Measurements from ENCODE around the gene SACM1L.
"Not testable (repeated sequence)": the region's sequence is repeated elsewhere in the genome, so short reads cannot be mapped to it uniquely, and the experiment has no call there.

The SACM1L gene

DNA sequence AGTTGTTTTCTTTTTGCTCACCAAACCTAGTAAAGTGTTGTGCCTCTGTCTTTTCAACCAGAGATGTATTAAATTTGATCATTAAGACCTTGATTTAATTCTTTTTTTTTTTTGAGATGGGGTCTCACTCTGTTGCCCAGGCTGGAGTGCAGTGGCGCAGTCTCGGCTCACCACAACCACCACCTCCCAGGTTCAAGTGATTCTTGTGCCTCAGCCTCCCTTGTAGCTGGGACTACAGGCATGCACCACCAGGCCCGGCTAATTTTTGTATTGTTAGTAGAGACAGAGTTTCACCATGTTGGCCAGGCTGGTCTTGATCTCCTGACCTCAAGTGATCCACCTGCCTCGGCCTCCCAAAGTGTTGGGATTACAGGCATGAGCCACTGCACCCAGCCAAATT, 6.0 kb downstream of the SACM1L start:
- not testable (repeated sequence) for DNase-seq

DNA sequence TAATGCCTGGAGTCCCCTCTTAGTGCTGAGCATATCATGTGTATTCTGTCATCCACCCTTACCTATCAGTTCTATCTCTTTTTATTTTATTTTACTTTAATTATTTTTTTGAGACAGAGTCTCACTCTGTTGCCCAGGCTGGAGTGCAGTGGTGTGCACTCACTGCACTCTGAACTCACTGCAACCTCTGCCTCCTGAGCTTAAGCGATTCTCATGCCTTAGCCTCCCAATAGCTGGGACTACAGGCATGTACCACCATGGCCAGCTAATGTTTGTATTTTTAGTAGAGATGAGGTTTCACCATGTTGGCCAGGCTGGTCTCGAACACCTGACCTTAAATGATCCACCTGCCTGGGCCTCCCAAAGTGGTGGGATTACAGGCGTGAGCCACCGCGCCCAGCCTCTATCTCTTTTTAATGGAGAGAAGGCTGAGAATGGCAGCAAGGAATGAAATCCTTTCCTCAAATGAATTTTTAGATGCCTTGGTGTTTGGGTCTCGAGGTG, 11.4 kb downstream of the SACM1L start:
- no peak for DNase-seq

DNA sequence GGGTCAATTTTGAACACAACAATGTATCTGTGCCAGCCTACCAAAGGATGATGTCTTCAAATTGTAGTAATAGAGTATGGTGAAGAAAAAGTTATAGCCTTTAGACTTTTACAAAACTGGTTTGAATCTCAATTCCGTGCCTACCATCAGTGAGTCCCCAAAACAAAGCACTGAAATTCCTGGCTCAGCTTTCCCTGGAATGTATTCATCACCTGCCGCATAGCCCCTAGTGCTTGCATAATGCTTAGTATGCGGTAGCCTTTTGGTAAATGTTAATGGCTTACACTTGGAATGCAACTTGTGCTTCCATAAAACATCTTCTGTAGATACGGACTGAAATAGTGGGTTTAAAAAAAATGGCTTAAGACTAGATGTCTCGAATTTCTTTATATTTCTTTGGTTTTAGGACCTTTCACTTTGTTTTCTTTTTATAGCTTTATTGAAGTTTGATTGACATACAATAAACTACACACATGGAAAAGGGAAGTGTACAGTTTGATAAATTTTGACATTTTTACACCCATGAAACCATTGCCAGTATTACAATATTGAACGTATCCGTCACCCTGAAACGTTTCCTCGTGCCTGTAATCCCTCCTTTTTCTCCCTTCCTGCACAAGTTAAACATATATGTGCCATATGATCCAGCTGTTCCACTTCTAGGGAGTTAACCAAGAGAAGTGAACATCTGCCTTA, 12.1 kb downstream of the SACM1L start:
- DNase-seq = no peak

DNA sequence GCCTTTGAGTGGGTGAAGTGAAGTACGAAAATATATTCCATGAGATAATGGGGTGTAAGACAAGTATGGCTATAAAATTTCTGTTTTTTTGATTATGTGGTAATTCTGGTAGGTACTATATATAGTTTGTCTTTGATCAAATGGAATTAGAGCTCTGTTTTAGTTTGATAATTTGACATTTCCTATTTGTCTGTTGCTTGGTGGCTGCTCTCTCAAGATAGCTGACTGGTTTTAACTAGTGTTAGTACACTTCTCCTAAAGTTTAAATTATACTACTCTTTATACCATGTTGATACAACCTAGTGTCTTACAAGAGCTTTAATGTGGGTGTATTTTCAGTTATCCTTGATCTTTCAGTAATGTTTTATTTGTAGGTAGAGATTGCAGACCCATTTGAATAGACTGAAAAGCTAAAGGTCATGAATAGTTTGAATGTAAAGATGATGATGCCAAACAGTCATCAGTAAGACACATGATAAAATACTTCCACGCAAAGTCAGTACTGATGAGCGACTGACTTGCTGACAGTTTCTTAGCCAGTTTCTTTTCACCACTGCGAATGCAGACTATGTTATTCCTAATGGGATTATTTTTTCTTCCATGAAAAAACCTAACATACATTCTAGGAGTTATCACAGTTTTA, 15.2 kb downstream of the SACM1L start:
- no peak for DNase-seq

DNA sequence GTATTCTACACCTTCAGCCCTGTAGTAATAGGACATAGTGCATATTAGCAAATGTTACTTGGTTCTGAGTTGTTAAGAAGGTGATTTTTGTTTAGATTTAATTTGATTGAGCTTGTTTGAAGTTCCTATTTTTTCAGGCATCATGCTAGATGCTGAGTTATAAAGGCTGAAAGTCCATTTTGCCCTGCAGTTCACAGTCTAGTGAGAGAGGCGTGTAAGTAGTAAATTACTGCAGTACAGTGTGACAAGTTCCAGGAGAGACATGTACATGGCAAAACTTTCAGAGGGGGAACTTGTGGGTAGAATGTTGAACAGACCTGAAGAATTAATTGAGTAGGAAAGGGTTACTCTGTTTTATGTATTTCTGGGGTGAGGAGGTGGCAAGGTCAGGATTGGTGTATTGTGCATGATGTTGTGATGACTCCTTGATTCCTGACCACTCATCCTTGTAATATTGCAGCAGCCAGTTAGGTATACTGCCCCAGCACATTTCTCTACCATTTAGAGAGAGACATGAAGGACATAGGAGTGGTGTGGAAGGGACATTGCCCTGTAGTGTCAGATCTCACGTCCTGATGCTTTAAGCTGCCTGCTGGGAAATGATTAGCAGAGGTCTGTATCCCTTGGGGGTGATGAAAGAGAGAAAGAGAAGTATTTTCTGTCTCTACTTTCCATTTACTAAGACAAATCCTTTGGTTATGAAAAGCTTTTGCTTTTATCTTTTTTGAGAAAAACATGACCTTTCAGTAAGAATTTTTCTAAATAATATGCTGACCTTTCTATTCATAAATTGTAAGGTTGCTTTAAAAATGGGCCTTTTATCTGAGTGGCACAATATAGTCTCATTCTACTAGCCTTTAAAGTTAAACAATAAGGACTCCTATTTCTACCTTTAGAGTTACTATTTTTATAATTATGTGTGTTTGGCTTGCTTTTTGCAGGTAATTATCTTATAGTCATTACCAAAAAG, 16.9 kb downstream of the SACM1L start:
- DNase-seq = no peak

DNA sequence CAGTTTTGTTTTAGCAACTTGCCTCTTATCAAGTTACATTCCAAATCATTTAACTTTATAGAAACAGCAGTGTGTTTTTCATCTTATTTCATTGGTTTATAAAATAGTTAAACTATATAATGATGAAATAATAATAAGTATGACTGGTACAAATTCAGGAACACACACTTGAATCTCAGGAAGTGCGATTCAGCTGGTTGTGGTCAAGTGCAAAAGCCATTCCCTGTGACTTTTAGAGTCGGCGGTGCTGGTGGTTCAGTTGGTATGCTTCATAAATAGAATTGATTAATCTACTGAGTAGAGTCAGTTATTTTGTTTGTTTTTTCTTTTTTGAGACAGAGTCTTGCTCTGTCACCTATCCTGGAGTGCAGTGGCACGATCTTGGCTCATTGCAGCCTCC, 22.7 kb downstream of the SACM1L start:
- DNase-seq = no peak

DNA sequence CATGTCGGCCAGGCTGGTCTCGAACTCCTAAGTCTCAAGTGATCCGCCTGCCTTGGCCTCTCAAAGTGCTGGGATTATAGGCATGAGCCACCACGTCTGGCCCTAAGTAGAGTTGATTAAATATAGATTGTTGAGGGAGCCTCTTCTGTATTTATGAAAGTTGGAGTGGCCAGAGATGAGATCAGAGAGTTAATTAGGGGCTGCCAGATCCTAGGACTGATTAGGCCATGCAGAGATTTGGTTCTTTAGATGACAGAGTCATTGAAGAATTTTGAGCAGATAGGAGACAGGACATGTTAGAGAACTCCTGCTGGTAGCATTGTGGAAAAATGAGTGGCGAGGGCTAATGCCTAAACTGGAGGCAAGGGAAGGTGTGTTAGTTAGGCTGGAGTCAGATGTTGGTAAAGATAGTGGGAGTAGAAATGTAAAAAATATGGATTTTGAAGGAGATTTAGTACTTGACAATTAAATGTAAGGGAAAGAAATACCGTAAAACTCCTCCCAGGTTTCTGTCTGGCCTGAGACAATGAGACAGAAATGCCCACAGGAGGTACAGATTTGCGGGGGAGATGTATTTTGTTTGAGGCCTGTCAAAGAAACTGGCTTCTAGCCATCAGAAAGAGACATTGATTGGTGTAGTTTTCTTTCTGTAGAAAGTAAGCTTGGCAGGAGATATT, 23.4 kb downstream of the SACM1L start:
- no peak for DNase-seq

DNA sequence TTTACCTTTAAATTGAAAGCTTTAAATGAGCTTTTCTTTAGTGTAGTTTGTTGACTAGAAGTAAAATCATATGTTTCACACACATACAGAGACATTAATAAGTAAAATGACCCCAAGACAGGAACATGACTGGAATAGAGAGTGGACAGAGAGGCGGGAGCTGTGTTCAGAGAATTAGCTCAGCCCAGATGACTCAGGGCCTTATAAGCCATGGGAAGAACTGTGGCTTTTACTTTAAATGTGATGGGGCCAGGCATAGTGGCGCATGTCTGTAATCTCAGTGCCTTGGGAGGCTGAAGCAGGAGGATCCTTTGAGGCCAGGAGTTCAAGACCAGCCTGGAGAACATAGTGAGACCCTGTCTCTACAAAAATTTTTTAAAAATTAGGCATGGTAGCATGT, 26.7 kb downstream of the SACM1L start:
- DNase-seq = no peak

DNA sequence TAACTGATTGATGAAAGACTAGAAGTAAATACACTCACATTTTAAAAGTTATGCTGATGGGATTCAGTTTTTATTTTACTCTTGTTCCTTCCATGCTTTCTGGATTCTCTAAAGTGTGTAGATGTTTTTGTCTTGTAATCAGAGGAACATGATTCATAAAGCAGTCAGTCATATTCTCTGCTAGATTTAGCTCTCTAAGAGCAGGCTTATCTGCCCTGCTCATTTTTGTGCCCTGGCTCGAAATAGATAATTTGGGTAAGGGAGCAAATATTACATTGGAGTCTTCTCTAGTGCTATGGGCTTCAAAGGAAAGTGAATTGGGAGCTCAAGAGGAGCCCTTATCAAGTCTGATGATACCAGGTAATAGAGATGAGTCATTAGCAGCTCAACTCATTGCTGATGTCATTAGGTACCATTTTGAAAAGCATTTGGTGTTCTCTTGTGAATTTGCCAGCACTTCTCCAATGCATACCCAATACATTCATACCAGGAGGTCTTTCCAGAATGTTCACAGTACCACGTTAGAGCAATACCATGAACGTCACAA, 27.7 kb downstream of the SACM1L start:
- DNase-seq = no peak

DNA sequence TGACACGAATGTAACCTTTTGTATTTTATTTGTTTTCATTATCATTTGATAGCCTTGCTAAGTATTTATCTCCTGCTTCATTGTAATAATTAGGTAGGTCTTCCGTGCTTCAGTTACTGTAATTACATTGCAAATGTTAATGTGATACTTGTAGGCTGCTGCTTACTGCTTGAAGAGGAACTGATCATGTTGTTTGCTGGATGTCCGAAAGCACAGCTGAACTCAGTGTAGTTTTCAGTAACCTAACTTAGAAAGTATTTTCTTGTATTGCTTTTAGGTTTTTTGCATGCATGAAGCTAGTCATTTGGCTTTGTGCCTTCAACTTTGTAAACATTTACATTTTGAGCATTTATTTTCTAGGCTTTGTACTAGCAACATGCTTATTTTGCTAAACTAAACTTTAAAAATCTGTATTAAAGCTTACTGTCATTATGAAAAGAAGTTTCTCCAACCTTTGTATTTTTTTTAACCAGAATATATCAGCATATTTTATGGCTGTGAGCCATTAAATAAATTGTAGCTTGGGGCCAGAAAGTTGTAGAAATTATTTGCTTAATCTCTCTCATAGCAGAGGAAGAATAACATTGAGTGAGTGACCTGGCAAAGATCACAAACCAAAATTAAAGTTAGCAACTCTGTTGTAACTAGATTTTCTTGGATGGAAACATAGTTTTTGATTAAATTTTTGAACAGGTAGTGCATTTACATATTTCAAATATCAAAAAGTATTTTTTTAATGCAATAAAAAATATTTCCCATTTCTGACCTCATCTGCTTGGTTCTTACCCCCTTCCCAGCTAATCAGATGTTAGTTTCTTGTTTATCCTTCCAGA, 30.7 kb downstream of the SACM1L start:
- DNase-seq = no peak

DNA sequence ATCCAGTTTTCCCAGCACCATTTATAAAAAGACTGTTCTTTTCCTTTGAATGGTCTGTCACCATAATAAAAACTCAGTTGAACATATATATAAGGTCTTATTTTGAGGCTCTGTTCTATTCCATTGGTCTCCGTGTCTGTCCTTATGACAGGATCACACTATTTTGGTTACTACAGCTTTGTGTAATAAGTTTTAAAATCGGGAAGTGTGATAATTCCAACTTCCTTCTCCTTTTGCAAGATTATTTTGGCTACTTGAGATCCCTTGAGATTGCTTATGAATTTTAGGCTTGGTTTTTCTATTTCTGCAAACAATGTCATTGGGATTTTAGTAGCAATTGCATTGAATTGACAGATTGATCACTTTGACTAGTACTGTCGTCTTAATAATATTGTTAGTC, 35.7 kb downstream of the SACM1L start:
- DNase-seq = no peak

DNA sequence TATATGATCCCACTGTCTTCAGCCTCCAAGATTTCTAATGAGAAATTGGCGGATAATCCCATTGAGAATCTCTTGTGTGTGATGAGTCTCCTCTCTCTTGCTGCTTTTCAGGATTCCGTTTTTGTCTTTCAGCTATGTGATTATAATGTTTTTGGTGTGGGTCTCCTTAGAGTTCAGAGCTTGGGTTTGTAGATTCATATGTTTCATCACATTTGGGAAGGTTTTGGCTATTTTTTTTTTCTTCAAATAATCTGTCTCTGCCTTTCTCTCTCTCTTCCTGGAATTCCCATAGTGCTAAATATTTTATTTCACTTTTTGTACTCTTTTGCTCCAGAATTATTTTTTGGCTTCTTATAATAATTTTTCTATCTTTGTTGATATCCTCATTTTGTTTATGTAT, 40.4 kb downstream of the SACM1L start:
- no peak for DNase-seq

DNA sequence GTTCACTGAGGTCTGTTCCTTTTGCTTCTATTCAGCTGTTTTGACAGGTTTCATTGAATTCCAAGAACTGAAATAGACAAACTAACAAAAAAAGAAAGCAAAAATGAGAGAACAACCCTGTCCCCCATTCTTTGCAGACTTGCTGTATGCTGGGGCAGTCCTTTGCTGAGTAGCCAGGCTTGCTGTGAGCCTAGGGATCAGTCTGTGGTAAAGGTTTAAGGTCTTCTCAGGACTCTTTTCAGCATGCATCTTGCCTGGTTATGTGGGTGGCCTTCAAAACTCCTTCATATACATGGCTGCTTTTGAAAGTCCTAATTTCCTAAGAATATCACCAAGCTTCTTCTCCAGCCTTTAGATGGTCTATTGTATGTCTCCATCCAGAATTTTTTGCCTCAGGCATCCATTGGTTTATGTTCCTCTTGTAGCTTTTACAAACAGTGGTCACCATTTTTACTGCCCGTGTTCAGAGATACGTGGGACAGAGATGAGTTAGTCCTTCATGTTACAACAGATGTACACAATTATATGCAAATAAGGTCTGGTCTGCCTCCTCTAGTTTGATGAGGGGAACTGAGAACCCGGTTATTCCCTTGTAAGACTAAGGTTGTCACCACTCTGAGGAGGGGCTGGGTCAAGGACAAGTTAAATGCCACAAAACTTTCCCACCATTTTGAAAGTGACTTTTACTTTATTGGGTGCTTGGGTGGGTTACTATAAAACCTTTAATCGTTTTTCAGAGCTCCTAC, 41.4 kb downstream of the SACM1L start:
- DNase-seq = no peak

DNA sequence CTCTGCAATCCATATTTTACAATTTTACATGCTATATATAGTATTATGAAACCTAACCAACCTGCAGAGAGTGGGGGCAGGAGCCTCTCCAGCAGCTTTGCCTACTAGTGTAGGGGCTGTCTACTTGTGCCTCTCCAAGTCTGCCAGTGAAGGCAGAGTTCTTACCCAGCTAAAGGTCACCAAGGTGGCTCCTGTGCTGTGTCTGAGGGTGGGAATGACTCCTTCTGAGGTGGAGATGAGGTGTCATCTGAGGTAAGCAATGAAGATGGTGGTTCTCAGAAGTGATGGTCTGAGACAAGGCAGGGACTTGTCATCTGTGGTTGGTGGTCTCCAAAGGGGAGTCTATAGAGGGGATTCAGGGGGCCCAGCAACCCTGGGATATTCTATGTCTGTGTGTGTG, 47.5 kb downstream of the SACM1L start:
- DNase-seq = no peak

DNA sequence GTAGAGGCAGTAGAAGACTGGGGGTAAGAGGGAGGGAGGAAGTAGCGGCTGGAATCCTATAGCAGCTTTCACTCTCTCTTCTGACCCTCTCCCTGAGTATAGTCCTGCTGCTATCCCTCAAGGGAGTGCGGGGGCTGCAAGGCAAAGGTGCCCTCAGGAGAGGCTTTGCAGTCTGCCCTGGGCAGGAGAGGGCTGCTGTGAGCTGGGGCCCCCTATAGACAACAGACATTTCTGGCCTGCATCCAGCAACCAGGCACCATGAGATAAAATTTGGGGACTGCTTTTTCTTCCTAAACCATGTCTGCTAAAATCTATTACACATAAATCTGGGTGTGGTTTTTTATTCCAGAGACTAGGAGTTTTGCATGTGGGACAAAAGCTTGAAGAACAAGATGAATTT, 48.0 kb downstream of the SACM1L start:
- DNase-seq = no peak

DNA sequence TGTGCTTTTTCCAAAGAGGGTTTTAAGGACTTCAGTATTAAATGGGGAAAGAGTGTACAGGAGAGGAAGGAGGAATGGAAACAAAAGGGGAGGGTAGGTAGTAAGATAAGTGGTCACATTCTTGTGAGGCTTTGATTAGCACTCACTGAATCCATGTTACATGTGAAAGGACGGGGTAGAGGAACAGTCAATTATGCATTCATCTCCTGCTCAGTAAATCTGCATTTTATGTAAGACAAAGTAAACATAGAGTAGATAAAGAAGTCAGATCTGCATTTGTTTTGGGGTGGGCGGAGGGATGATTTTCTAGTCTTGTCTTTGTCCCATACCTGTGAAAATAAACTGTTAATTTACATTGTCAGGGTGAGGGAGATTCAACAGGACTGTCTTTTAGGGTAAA, 50.8 kb downstream of the SACM1L start:
- no peak for DNase-seq

DNA sequence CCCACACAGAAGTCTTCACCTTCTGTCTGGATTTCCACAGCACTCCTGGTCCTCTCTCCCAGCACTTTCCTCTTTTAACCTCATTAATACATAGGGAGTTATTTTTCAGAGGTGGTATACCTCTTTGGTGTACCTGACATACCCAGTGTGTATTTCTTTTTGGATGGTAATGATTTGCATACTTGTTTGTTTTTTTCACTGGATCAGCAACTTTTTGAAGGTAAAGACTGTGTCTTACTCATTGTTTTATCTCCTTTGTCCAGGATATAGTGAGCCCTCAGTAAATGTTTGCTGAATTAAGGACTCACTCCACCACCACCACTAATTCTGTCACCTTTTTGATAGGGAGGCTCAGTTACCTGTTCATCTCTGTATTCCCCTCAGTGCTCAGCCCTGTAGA, 52.1 kb downstream of the SACM1L start:
- DNase-seq = no peak

DNA sequence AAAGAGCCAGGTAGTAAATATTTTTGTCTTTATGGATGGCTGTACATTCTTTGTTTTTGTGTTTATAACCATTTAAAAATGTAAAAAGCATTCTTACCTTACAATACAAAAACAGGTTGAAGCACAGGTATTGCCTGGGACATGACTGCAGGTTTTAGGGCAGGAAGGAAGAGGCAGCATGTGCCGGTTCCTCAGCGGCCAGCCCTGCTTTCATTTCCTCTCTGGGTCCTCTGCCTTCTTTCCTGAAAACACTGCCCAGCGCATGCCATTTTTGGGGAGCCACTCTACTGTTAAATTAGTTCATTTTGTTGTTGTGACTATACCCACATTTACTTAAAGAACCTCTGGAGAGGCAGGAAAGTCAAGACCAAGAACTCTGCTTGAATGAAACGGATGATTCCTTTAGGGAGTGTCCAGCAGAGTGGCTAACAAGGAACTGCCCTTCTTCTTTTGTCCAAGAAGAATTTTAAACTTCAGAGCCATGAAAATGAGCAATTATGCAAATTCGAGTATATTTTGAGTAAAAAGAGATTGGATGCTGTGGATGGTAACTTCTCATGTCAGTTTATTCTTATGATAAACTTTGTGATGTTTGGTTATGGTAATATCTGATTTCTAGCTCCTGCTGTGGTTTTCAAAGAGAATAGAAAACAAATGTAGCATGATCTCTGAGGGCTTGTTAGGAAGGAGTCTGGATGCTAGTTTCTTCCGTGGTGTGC, 52.7 kb downstream of the SACM1L start:
- no peak for DNase-seq

DNA sequence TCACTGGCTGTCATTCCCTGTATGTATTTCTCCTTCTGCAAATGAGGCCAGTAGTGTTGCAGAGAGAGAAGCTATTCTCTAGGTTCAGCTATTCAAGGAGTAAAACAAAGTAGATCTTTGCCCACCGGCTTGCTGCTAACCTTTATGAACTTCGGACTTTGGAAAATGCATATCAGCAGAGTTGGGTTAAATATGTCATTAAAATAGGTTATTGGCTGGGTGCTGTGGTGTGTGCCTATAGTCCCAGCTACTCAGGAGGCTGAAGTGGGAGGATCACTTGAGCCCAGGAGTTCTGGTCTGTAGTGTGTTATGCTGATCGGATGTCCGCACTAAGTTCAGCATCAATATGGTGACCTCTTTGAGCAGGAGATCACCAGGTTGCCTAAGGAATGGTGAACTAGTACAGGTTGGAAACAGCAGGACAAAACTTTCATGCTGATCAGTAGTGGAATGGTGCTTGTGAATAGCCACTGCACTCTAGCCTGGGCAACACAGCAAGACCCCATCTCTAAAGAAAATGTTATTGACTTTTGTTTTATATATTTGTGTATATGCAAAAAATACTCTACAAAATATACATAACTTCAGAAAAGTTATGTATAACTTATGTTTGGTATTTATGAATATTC, 53.4 kb downstream of the SACM1L start:
- no peak for DNase-seq
